Testis (tissue), 2 donors: Measurements from ENCODE around the gene LSS.

Source experiments
- POLR2A ChIP-seq: fragments of 450-650 bp; IDR thresholded peaks from one replicate; pipeline ENCODE4 v1.6.1; 2017; ENCODE audit warnings: antibody characterized with exemption, mild to moderate bottlenecking, moderate library complexity
- TF ChIP-seq, protein P1 (sequence below), 3 experiments: fragments of 450-650 bp in 2 of 3; fragments of 200-600 bp in 1 of 3; sonication (generic) in 1 of 3; IDR thresholded peaks; one replicate each; pipeline ENCODE4 v1.5.1; 2016 to 2019; ENCODE audit warnings: antibody characterized with exemption in 3 of 3, mild to moderate bottlenecking in 2 of 3, moderate library complexity in 1 of 3

DNA sequence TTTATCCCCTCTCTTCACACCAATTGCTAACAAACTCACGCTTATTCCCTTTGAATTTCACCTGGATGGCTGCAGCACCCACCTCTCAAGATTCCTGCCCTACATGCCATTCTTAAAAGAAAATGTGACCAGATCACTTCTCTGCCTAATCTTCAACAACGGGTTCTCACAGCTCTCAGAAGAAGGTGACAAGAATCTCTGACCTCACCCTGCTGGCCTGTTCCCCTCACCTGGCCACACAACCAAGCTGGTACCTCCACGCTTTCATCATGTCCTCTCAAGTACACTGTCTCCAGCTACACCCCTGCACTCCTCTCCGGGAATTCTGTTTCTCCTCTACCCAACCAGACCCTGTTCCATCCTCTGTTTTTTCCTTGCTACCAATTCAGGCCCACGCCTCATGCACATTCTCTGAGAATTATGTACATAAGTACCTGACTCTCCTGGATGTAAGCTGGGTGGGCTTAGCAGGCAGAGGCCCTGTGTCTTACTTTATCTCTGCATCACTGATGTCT, 5.9 kb upstream of the LSS start:
- TF ChIP-seq, protein P1, sequence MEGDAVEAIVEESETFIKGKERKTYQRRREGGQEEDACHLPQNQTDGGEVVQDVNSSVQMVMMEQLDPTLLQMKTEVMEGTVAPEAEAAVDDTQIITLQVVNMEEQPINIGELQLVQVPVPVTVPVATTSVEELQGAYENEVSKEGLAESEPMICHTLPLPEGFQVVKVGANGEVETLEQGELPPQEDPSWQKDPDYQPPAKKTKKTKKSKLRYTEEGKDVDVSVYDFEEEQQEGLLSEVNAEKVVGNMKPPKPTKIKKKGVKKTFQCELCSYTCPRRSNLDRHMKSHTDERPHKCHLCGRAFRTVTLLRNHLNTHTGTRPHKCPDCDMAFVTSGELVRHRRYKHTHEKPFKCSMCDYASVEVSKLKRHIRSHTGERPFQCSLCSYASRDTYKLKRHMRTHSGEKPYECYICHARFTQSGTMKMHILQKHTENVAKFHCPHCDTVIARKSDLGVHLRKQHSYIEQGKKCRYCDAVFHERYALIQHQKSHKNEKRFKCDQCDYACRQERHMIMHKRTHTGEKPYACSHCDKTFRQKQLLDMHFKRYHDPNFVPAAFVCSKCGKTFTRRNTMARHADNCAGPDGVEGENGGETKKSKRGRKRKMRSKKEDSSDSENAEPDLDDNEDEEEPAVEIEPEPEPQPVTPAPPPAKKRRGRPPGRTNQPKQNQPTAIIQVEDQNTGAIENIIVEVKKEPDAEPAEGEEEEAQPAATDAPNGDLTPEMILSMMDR (IDR thresholded peaks at IDR 0.05) = no peak
- no peak for TF ChIP-seq POLR2A
